AG04449 (cell line): ENCODE data around the gene COL13A1.

Experiments
- CTCF ChIA-PET: fragments of 350-600 bp; formaldehyde crosslinking; extraction: SDS; loops from one replicate; lab custom pipeline; 2021; ENCODE audit warnings: antibody characterized with exemption; lab: Yijun Ruan, JAX
- POLR2A ChIA-PET: fragments of 400-600, 350-600 bp; formaldehyde crosslinking; extraction: SDS; loops from one replicate; lab custom pipeline; 2020; ENCODE audit warnings: antibody characterized with exemption, inconsistent platforms; lab: Yijun Ruan, JAX
- DNase-seq: peaks from one replicate; pipeline ENCODE4 v3.0.0-alpha.2; 2010; ENCODE audit warnings: low read depth, low spot score
- H3K4me3 ChIP-seq: 2 replicates; pipeline ENCODE4 v1.5.1; 2011; ENCODE audit warnings: low read depth, mild to moderate bottlenecking, control low read depth, low read length
- CTCF ChIP-seq: IDR thresholded peaks from one replicate; pipeline ENCODE4 v1.5.1; 2011; ENCODE audit warnings: mild to moderate bottlenecking, moderate library complexity, low read length, control low read depth, inconsistent platforms; ENCODE audit not compliant: insufficient read depth; ENCODE audit errors: missing control alignments

COL13A1 gene

DNA sequence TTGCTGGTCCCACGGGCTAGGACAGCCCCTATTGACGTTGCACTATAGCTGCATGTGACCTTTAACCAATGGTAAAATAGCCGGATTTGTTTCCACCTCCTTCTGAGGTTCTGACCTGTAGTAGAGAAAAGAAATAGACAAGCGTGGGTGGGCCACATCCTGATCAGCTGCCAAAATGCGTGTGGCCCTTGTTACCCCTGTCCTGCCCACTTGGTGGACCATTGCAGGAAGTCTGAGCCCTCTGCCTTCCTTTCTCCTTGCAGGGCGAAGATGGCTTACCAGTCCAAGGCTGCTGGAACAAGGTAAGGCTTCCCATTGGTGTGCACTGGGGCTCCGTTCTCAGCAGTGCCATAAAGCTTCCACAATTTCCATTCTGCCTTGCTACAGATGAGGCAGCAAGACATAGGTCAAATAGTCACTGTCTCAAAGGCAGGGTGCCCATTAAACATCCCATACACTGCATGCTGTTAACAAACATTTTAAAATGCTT lies 155.1 kb downstream of the COL13A1 start:
- ChIA-PET POLR2A (no interaction called here), CTCF (interaction anchor here (1.4 to 9.2 kb wide), 9 partner anchors 13 to 317 kb away, joined by 3 to 145 read pairs (median 8); no protein-coding TSS in a partner anchor)
- no peak for TF ChIP-seq CTCF
- H3K4me3 ChIP-seq, result no peak overlapping the region
- no peak for DNase-seq

- no peak overlapping the region for H3K4me3 ChIP-seq
- ChIA-PET CTCF (interaction anchor here (0.7 to 9.2 kb wide), 34 partner anchors 8 to 443 kb away, joined by 3 to 145 read pairs (median 5); no protein-coding TSS in a partner anchor), POLR2A (no interaction called here)
- TF ChIP-seq CTCF, result no peak
- DNase-seq, result no peak
Measured at GRCh38 chr10:69957241-69957885, 155.7 kb downstream of the COL13A1 start.

DNA sequence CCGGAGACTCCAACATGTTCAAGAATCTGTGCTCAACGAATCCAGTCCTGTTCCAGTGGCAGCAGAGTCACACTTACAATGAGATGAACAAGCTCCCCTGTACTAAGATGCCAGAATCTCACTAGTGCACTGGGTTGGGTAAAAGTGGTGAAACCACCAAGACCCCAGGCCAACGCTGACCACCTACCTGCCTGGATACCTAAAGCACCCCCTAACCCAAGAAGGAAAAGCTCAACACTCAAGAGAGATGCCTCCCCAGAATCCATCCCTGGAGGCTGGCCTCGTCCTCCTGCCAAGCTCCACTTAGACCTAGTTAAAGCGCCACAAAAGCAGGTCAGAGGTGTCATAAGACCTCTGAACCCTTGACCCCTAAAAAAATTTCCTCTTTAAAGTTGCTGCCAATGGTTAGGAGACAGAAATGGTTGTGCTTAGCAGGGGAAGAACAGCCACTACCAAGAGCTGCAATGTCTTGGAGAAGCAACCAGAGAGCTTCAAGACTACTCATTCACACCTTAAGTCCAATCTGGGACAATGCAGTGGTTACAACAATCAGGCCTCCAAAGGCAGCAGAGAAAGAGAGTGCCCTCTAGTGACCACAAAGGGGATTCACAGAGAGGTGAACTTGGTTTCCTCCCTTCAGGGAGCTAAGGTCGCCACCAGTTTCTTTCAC lies 156.3 kb downstream of the COL13A1 start:
- POLR2A ChIA-PET, result no interaction called here
- CTCF ChIA-PET, result interaction anchor here (0.6 to 9.2 kb wide), 50 partner anchors 8 to 443 kb away, joined by 3 to 145 read pairs (median 4); partner anchors contain the start of gene TYSND1
- DNase-seq, result no peak
- no peak overlapping the region for H3K4me3 ChIP-seq
- TF ChIP-seq CTCF, result peak; percentile 77

DNA sequence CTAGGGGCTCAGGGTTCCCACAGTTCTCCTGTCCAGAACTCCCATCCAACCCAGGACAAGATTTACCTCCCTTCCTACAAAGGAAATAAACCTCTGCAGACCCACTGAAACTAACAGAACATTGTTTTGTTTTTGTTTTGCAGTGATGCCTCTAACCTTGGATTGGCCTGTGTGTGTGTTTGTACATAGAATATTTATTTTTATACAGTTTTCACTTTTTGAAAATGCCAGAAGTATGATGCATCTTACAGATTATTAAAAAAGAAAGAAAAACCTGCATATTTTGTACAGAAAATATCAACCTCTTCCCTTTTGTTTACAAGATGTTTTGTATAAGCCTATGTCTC lies 156.8 kb downstream of the COL13A1 start:
- no peak overlapping the region for H3K4me3 ChIP-seq
- ChIA-PET CTCF (interaction anchor here (0.6 to 9.2 kb wide), 48 partner anchors 9 to 444 kb away, joined by 3 to 145 read pairs (median 4); partner anchors contain the start of gene TYSND1), POLR2A (no interaction called here)
- no peak for DNase-seq
- TF ChIP-seq CTCF, result no peak

- no peak overlapping the region for H3K4me3 ChIP-seq
- no peak for TF ChIP-seq CTCF
- ChIA-PET CTCF (interaction anchor here (0.7 to 9.2 kb wide), 16 partner anchors 8 to 442 kb away, joined by 3 to 145 read pairs (median 8); no protein-coding TSS in a partner anchor), POLR2A (no interaction called here)
- no peak for DNase-seq
Measured at GRCh38 chr10:69959911-69960310, 158.2 kb downstream of the COL13A1 start.

DNA sequence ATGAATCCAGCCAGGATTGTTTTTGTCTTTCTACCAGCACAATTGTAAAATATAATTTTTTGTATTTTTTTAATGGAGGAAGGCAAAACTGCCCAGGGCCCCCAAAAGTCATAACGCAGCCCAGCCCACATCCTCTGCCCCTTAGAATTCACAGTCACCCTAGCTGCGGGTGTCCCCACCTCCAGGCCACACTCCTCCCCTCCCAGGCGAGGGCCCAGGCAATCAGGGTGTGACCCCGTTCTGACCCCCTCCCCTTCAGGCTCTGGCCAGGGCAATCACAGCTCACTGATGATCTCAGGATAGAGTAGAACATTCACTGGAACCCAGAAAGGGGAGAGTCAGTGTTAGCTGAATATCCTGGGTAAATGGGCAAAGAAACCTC lies 158.9 kb downstream of the COL13A1 start:
- no peak for DNase-seq
- H3K4me3 ChIP-seq, result no peak overlapping the region
- ChIA-PET POLR2A (no interaction called here), CTCF (interaction anchor here (1.7 to 9.2 kb wide), 5 partner anchors 10 to 317 kb away, joined by 8 to 145 read pairs (median 60); no protein-coding TSS in a partner anchor)
- TF ChIP-seq CTCF, result no peak
